ENCODE data around the gene LMCD1.

The LMCD1 gene

GRCh38 chr3:8539419-8539818, 37.8 kb downstream of the LMCD1 start:
- no peak for DNase-seq

- DNase-seq: no peak
These were observed 38.8 kb downstream of the LMCD1 start for GRCh38 chr3:8540456-8540855.

- DNase-seq: no peak
These were observed 39.9 kb downstream of the LMCD1 start for GRCh38 chr3:8541486-8541885.

- no peak for DNase-seq
These were observed 40.8 kb downstream of the LMCD1 start for GRCh38 chr3:8542190-8543135.

GRCh38 chr3:8546609-8547008, 45.0 kb downstream of the LMCD1 start:
- DNase-seq: no peak

- DNase-seq: no peak
These were observed 47.1 kb downstream of the LMCD1 start for GRCh38 chr3:8548502-8549275.

GRCh38 chr3:8549354-8549753, 47.7 kb downstream of the LMCD1 start:
- DNase-seq: no peak

- DNase-seq: no peak
These were observed 49.0 kb downstream of the LMCD1 start for GRCh38 chr3:8550611-8551010.

GRCh38 chr3:8552223-8552762, 50.7 kb downstream of the LMCD1 start:
- DNase-seq: no peak

- DNase-seq: no peak
These were observed 51.8 kb downstream of the LMCD1 start for GRCh38 chr3:8553405-8553804.

GRCh38 chr3:8554696-8555095, 53.1 kb downstream of the LMCD1 start:
- DNase-seq: no peak

GRCh38 chr3:8555113-8555661, 53.6 kb downstream of the LMCD1 start:
- no peak for DNase-seq

GRCh38 chr3:8555725-8556472, 54.3 kb downstream of the LMCD1 start:
- DNase-seq: no peak

GRCh38 chr3:8556473-8556869, 54.8 kb downstream of the LMCD1 start:
- no peak for DNase-seq

- DNase-seq: no peak
These were observed 55.7 kb downstream of the LMCD1 start for GRCh38 chr3:8557298-8557697.

- DNase-seq: no peak
These were observed 57.0 kb downstream of the LMCD1 start for GRCh38 chr3:8558645-8559044.

GRCh38 chr3:8559351-8559750, 57.7 kb downstream of the LMCD1 start:
- DNase-seq: no peak

GRCh38 chr3:8560366-8561007, 58.9 kb downstream of the LMCD1 start:
- DNase-seq: no peak

- DNase-seq: no peak
These were observed 59.7 kb downstream of the LMCD1 start for GRCh38 chr3:8561370-8561769.

- DNase-seq: no peak
These were observed 60.5 kb downstream of the LMCD1 start for GRCh38 chr3:8562081-8562595.

GRCh38 chr3:8563146-8563545, 61.5 kb downstream of the LMCD1 start:
- DNase-seq: no peak

GRCh38 chr3:8563597-8563996, 62.0 kb downstream of the LMCD1 start:
- no peak for DNase-seq
